ENCODE results near the gene PHF21A.

Gene PHF21A

DNA sequence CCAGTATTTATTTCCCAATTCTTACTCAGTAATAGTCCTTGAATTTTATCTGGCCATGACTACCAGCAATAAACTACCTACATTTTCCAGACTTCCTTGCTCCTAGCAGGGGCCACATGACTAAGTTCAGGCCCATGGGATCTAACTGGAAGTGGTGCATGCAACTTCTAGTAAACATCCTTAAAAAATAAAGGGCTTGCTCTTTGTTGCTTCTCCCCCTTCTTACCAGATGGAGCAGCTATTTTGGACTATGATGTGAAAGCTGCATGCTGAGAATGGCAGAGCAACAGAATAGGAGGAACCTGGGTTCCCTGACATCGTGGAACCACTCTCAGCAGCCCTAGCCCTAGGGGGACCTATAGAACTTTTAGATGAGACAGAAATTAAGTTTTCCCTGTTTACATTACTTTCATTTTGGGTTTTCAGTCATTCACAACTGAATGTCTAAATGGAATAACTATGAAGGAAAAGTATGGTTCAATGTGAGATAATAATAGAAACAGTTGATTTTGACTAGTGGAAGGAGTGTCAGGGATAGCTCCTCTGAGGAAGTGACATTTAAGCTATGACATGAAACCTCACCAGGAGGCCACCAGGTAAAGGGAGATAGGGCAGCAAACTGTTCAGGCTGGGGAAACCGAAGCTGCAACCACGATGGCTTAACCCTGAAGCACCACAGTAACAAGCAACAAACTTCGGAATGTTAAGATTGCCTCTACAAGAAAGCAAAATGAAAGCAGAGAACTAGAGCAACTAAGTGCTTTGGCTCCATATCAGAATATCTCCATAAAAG lies 48.9 kb downstream of the PHF21A start:
- DNase-seq, result no peak

DNA sequence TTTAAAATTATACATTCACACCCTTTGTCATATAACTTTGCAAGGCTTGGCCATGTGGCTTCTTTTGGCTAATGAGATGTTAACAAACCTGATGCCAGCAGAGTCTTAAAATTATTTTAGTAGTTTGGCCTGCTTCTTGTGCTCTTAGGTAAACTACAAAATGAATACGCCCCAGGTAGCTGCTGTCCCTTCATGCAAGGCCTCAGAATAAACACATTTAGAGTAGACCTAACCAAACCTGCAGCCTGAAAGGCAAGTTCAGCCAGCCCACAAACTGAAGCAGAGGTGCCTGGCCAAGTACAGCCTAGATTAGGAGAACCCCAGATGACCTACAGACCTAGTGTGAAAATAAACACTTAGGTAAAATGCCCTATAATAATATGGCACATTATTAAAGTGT lies 50.2 kb downstream of the PHF21A start:
- no peak for DNase-seq

DNA sequence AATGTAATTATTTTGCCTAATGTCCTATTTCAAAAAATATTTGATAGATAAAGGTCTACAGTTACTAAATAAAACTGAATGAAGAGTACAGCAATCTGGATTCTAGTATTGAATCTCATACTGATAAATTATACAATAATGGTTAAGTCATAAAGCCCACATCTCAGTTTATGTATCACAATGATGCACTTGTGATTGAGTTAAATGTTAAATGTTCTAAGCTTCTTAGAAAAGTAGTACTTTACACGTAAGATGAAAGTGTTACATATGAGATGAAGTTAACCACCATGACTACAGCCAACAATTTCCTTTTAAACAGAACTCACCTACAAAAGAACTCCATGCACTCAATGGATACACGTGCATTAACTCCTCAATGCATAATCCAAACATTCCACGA lies 51.7 kb downstream of the PHF21A start:
- DNase-seq, result no peak

- no peak for DNase-seq
Measured at GRCh38 chr11:46066335-46066734, 54.9 kb downstream of the PHF21A start.

DNA sequence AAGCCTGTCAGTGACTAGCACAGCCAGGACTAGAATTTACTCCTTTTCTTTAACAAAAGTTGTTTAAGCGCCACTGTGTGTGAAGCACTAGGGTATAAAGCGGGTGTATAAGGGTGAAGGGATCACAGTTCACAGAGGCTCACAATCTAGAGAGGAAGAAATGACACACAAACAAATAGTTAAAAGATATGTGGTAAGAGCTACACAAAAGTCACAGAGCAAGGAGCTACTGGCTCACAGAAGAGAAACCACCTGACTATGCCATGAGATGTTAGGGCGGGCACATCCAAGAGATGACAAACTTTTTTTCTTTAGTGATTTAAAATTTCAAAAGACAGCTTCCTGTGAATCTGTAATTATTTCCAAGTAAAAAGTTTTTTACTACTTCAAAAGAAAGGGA lies 55.6 kb downstream of the PHF21A start:
- no peak for DNase-seq

- no peak for DNase-seq
Measured at GRCh38 chr11:46064221-46064620, 57.0 kb downstream of the PHF21A start.

DNA sequence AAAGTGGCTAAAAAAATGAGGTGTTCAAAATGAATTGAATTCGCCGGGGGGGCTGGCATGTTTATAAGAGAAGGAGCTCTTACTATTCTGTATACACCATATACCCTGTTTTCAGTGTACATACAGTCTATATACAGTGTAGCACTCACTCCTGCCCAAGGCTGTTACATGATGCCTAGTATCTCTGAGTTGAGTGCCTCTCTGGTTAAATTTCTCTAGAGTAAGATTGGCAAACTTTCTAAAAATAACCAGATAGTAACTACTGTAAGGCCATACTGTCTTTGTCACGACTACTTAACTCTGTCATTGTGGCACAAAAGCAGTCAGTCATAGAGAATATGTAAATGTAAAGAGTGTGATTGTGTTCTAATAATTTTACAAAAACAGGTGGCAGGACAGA lies 58.1 kb downstream of the PHF21A start:
- no peak for DNase-seq

GRCh38 chr11:46060013-46060412 lies 61.2 kb downstream of the PHF21A start:
- DNase-seq, result no peak

DNA sequence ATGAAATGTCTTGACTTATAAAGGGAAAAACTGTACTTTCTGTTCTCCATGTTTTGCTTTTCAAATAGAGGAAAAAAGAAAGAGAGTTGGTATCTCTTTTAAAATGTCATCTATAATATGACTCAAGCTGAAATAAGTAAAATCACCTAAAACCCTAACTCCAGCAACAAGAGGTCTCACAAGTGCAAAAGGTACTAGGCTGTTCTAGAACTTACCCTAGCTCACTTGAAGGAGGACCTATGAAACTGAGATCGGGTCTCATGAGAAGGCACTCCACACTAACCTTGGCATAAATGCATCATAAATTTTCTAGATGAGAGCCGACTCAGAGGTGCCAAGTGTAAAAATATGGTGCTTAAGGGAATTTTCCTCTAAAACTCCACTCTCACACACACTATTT lies 63.8 kb downstream of the PHF21A start:
- DNase-seq, result no peak

GRCh38 chr11:46055371-46055770 lies 65.9 kb downstream of the PHF21A start:
- DNase-seq, result no peak

DNA sequence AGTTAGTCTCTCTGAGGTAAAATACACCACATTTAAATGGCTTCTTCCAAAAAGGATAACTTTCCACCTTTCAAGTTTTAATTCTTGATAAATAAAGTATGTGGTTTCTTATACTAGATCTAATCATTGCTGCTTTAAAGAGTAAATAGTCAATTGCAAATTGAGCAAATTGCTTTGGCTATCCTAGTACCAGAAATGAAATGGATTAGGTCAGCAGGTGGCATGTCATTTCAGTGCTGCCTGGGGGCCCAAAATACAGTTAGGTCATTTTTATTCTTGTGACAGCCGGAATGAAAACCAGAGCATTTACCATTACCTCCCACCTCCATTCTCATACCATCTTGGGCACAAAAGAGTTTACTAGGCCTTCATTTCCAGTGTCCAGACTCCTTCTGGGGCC lies 70.2 kb downstream of the PHF21A start:
- no peak for DNase-seq

DNA sequence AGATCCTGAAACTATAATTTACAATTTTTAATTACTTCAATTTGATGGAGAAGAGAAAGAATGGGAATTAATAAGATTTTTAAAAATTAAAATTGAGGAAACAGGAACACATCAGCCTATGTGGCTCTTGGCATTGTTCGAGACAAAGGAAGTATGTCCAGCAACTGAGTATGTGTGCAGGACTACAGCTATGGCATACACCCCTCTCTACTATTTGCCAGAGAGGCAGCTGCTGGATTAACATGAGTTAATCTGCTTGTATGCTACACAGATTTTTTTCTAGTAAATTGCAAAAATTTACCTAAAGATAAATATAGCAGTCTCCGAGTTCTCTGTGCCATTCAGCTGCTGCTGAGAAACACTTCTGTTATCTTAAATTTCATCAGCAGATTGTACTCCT lies 70.6 kb downstream of the PHF21A start:
- DNase-seq, result no peak

DNA sequence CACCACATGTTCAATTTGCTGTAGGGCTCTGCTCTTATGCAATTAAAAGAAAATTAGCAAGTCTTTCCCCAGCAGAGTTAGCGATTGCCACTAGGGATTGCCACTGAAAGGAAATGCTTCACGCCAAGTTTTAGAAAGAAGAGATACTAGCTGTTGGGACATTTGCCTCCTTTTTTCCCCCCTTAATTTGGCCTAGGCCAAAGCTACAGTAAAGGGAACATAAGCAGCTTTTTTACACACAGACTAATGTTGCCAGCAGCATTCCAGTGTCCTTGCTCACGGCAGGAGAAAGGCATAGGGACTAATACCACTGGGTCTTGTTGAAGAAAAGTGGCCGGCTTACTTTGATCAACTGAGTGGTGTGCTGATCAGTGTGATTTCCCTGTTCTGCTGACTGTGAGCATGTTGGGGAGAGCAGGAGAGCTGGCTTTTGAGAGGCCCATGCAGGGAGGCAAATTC lies 71.2 kb downstream of the PHF21A start:
- no peak for DNase-seq

- DNase-seq, result no peak
Measured at GRCh38 chr11:46049325-46049897, 71.8 kb downstream of the PHF21A start.

- no peak for DNase-seq
Measured at GRCh38 chr11:46048198-46048597, 73.1 kb downstream of the PHF21A start.

DNA sequence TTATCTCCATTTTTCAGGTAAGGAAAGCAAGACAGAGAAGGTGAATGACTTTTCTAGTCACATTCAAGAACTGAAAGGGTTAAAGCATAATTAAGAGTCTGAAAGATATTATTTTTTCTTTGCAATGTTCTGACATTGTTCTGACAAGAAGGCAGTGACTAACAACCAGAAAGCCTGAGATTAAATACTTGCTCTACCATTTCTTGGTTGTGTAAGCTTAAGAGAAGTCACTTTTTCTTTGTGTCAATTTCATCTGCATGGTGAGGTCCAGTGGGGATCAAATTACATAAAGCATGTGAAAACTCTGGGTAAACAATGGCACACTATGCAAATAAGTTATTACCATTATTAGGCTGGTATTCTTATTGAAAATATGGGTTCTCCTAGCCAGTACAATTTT lies 73.7 kb downstream of the PHF21A start:
- no peak for DNase-seq

- no peak for DNase-seq
Measured at GRCh38 chr11:46045811-46046210, 75.4 kb downstream of the PHF21A start.

DNA sequence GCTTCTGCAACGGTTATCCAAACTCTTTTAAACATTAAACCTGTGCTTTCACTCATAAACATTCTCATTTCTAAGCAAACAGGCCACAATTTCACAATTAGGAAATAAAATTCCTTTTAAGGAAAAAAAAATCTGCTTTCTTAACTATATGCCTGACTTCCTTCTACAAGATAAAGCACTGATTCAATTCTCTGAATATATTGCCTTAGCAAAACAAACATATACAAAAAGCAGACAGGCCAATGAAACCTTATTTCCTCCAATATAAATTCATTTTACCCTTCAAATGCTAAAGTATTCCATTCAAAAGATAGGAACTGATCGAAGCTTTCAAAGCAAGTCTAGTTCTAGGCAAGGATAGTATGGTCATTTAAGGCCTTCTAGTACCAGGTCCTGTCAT lies 76.7 kb downstream of the PHF21A start:
- no peak for DNase-seq

DNA sequence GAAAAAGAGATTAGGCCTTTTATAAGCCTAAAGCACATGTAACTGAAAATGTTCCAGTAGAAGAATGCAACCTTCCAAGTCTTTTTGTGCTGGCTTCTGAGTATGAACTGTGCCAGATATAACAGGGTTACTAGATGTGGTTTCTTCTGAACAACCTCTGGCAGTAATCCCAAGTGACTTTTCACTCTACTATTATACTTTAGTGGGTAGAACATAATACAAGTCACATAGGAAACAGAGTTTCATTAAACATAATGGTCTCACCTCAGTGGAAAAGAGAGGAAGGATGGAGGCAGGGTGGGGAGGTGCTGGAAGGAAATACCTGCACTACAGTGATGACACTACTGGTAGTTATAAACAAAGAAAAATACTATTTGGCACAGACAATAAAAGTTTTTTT lies 81.3 kb downstream of the PHF21A start:
- no peak for DNase-seq

GRCh38 chr11:46038529-46038928 lies 82.7 kb downstream of the PHF21A start:
- no peak for DNase-seq

- no peak for DNase-seq
Measured at GRCh38 chr11:46036969-46037368, 84.3 kb downstream of the PHF21A start.

GRCh38 chr11:46036009-46036408 lies 85.2 kb downstream of the PHF21A start:
- DNase-seq, result no peak

GRCh38 chr11:46034041-46034440 lies 87.2 kb downstream of the PHF21A start:
- no peak for DNase-seq

GRCh38 chr11:46026606-46027293 lies 94.5 kb downstream of the PHF21A start:
- DNase-seq, result no peak

Measured in NCI-H187 treated with DMSO at 0.1 percent for 48 hours (cell line).